Ishikawa (cell line): Measurements from ENCODE around the gene CA7.

Experiments
- CEBPB ChIP-seq: IDR thresholded peaks from 2 replicates; pipeline ENCODE4 v1.6.1; 2012
- CREB1 ChIP-seq: IDR thresholded peaks from 2 replicates; pipeline ENCODE4 v1.6.1; 2012; ENCODE audit warnings: low read depth
- EGR1 ChIP-seq: IDR thresholded peaks from 2 replicates; pipeline ENCODE4 v1.6.1; 2012
- EP300 ChIP-seq: IDR thresholded peaks from 2 replicates; pipeline ENCODE4 v1.6.1; 2012; ENCODE audit warnings: borderline replicate concordance
- FOXM1 ChIP-seq: IDR thresholded peaks from 2 replicates; pipeline ENCODE4 v1.6.1; 2012; ENCODE audit warnings: low read depth, borderline replicate concordance
- NFIC ChIP-seq: IDR thresholded peaks from 2 replicates; pipeline ENCODE4 v1.6.1; 2012
- RAD21 ChIP-seq: IDR thresholded peaks from 2 replicates; pipeline ENCODE4 v1.6.1; 2012; ENCODE audit warnings: low read depth
- TAF1 ChIP-seq: IDR thresholded peaks from 2 replicates; pipeline ENCODE4 v1.6.1; 2012; ENCODE audit warnings: low read depth, mild to moderate bottlenecking
- TCF12 ChIP-seq: IDR thresholded peaks from 2 replicates; pipeline ENCODE4 v1.6.1; 2012; ENCODE audit warnings: low read depth
- TEAD4 ChIP-seq: IDR thresholded peaks from 2 replicates; pipeline ENCODE4 v1.6.1; 2012
- YY1 ChIP-seq: IDR thresholded peaks from 2 replicates; pipeline ENCODE4 v1.6.1; 2012; ENCODE audit warnings: low read depth
- ZBTB7A ChIP-seq: IDR thresholded peaks from 2 replicates; pipeline ENCODE4 v1.6.1; 2012; ENCODE audit warnings: low read depth
- TF ChIP-seq, protein P1 (sequence below): IDR thresholded peaks from 2 replicates; pipeline ENCODE4 v1.6.1; 2012
- TF ChIP-seq, protein P2 (sequence below): IDR thresholded peaks from 2 replicates; pipeline ENCODE4 v1.6.1; 2012
- TF ChIP-seq, protein P3 (sequence below): IDR thresholded peaks from 2 replicates; pipeline ENCODE4 v1.6.1; 2012; ENCODE audit warnings: low read depth, mild to moderate bottlenecking

CA7 gene

DNA sequence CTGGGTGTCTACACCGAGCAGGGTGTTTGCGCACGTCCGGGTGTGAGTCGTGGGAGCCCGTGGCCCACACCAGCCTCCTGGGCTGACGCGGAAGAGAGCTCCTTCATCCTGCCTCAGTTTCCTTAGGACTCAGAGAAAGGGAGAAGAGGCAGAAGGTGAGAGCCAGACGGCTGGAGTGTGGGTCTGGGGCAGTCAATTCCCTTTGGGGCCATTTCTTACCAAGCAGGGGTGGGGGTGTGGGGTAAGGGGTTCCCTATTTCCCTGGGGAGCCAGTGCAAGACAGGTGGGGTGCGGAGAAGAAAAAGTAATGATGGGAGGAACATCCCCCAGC, 831 bp downstream of the CA7 start:
- TF ChIP-seq TAF1 = no peak
- TF ChIP-seq TEAD4 = no peak
- TF ChIP-seq, protein P1, sequence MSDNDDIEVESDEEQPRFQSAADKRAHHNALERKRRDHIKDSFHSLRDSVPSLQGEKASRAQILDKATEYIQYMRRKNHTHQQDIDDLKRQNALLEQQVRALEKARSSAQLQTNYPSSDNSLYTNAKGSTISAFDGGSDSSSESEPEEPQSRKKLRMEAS = no peak
- TF ChIP-seq CEBPB = no peak
- no peak for TF ChIP-seq EP300
- TF ChIP-seq, protein P2, sequence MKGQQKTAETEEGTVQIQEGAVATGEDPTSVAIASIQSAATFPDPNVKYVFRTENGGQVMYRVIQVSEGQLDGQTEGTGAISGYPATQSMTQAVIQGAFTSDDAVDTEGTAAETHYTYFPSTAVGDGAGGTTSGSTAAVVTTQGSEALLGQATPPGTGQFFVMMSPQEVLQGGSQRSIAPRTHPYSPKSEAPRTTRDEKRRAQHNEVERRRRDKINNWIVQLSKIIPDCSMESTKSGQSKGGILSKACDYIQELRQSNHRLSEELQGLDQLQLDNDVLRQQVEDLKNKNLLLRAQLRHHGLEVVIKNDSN = no peak
- no peak for TF ChIP-seq YY1

DNA sequence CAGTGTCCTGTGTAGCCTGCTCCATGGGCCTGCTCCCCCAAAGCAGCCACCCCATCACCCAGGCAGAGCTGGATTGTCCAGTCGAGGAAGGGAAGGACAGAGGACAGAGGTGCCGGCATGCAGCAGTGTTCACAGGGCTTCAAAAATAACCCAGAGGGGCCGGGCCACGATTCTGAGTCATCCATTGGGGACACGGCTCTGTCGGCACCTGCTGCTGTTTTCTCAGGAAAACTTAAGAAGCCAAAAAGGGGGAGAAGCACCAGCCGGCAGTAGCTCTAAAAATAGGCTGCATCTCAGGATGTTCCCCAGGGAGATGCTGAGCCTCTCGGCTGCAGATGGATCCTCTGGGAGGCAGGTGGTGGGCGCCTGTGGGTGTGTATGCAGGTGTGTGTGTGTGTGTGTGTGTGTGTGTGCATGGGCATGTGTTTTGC, 1.6 kb downstream of the CA7 start:
- TF ChIP-seq RAD21 = no peak
- no peak for TF ChIP-seq EGR1
- TF ChIP-seq YY1 = no peak
- TF ChIP-seq, protein P1 = no peak
- TF ChIP-seq, protein P3, sequence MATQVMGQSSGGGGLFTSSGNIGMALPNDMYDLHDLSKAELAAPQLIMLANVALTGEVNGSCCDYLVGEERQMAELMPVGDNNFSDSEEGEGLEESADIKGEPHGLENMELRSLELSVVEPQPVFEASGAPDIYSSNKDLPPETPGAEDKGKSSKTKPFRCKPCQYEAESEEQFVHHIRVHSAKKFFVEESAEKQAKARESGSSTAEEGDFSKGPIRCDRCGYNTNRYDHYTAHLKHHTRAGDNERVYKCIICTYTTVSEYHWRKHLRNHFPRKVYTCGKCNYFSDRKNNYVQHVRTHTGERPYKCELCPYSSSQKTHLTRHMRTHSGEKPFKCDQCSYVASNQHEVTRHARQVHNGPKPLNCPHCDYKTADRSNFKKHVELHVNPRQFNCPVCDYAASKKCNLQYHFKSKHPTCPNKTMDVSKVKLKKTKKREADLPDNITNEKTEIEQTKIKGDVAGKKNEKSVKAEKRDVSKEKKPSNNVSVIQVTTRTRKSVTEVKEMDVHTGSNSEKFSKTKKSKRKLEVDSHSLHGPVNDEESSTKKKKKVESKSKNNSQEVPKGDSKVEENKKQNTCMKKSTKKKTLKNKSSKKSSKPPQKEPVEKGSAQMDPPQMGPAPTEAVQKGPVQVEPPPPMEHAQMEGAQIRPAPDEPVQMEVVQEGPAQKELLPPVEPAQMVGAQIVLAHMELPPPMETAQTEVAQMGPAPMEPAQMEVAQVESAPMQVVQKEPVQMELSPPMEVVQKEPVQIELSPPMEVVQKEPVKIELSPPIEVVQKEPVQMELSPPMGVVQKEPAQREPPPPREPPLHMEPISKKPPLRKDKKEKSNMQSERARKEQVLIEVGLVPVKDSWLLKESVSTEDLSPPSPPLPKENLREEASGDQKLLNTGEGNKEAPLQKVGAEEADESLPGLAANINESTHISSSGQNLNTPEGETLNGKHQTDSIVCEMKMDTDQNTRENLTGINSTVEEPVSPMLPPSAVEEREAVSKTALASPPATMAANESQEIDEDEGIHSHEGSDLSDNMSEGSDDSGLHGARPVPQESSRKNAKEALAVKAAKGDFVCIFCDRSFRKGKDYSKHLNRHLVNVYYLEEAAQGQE = no peak
- no peak for TF ChIP-seq TEAD4
- TF ChIP-seq TAF1 = no peak
- no peak for TF ChIP-seq FOXM1
- no peak for TF ChIP-seq TCF12
- TF ChIP-seq, protein P2 = no peak
- no peak for TF ChIP-seq CREB1
- no peak for TF ChIP-seq CEBPB
- TF ChIP-seq ZBTB7A = no peak
- TF ChIP-seq NFIC = no peak
- no peak for TF ChIP-seq EP300

DNA sequence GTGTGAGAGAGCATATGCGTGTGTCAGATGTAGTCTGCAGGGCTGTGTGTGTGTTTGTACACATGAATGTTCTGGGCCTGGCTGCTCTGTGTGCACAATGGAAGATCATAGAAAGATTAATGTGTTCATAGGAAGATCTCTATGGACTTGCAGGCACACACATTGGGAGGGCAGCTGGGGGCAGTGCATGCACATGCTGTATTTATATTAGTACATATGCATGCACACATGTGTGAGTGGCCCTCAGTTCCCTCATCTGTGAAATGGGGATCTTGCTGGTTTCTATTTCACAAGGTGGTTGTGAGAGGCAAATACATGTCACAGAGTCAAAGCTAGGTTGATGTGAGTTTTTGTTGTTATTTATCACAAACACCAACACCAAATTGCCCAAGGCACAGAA, 2.1 kb downstream of the CA7 start:
- TF ChIP-seq CEBPB = no peak

DNA sequence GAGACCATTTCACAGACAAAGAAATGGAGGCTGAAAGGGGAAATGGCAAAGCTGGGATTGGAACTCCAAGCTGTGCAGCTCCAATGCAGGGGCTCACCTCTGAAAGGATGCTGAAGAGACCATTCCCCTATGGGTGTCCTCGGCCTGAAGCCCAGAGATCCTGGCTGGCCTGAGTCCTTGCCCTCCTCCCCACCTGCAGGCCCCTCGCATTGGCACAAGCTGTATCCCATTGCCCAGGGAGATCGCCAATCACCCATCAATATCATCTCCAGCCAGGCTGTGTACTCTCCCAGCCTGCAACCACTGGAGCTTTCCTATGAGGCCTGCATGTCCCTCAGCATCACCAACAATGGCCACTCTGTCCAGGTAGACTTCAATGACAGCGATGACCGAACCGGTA, 2.6 kb downstream of the CA7 start:
- TF ChIP-seq RAD21 (no peak), YY1 (no peak), EP300 (no peak), NFIC (no peak), CREB1 (no peak), EGR1 (no peak), TCF12 (no peak), TAF1 (no peak), ZBTB7A (no peak), FOXM1 (no peak), CEBPB (no peak), TEAD4 (no peak)
- TF ChIP-seq, protein P3 = no peak
- TF ChIP-seq, protein P1 = no peak
- TF ChIP-seq, protein P2 = no peak

DNA sequence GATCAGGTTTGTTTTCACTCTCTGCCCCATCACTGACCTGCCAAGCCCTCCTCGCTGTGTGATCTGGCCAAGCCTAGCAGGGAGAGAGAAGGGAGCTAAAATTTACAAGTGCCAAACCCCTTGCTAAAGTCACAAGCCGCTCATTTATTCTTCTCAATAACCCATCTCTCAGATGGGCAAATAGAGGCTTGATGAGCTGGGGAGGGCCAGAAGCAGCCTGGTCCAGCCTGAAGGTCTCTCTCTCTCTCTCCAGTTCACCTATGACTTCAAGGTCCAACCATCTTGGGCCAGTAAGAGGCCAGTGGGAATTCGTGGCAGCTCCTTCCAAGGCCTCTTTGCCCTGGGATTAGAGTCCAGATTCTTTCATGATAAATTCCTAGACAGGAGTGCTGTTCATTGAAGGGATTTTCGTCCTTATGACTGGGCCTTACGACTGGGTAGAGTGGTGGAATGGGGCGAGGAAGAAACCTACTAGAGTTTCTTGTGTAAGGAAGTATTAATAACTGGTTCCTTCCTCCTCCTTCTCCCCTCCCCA, 3.4 kb downstream of the CA7 start:
- TF ChIP-seq, protein P1 = no peak
- no peak for TF ChIP-seq EP300
- no peak for TF ChIP-seq YY1
- TF ChIP-seq, protein P3 = no peak
- TF ChIP-seq CEBPB = no peak
- no peak for TF ChIP-seq TAF1
- no peak for TF ChIP-seq RAD21
- TF ChIP-seq CREB1 = no peak
- no peak for TF ChIP-seq TEAD4
